GM12872 (cell line): ENCODE measurements around the gene PTOV1.

Source experiments
- TF ChIP-seq, protein P1 (sequence below): IDR thresholded peaks from 3 replicates; pipeline ENCODE4 v1.5.1; 2011; ENCODE audit warnings: low read depth, mild to moderate bottlenecking, low read length, moderate library complexity; ENCODE audit not compliant: insufficient read depth

PTOV1 gene

DNA sequence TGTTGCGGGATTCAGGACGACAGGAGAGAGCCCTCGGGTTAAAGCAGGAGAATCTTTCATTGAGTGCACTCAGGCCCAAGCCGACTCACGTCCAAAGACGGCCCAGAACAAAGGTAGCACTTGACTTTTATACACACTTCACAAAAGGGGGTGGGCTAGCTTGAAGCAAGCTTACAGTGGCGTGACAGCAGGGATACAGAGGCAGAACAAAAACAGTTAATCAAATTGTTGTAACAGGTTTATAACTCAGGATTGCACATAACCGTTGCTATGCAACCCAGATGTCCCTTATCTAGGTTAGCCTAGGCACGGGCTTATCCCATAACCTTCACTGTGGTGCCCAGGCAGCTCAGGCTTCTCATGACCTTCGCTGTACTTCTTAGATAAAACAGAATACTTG lies 30.8 kb upstream of the PTOV1 start:
- TF ChIP-seq, protein P1, sequence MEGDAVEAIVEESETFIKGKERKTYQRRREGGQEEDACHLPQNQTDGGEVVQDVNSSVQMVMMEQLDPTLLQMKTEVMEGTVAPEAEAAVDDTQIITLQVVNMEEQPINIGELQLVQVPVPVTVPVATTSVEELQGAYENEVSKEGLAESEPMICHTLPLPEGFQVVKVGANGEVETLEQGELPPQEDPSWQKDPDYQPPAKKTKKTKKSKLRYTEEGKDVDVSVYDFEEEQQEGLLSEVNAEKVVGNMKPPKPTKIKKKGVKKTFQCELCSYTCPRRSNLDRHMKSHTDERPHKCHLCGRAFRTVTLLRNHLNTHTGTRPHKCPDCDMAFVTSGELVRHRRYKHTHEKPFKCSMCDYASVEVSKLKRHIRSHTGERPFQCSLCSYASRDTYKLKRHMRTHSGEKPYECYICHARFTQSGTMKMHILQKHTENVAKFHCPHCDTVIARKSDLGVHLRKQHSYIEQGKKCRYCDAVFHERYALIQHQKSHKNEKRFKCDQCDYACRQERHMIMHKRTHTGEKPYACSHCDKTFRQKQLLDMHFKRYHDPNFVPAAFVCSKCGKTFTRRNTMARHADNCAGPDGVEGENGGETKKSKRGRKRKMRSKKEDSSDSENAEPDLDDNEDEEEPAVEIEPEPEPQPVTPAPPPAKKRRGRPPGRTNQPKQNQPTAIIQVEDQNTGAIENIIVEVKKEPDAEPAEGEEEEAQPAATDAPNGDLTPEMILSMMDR = no peak

DNA sequence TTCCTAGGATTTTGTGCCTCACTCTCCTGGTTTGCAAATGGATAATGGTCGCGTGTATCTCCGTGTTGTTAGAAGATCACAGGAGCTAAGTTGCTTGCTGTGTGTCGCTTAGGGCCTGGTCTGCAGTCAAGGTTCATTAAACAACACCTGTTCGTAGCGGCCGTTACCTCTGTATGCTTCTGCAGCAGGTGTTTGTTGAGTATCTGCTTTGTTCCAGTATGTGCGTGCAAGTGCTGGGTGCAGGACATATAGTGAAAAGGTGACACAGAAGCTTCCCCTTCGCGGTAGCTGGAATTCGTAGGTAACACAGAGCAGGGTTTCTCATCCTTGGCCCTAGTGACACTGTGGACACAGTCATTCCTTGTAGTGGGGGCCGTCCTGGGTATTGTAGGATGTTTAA lies 27.5 kb upstream of the PTOV1 start:
- TF ChIP-seq, protein P1 = no peak

DNA sequence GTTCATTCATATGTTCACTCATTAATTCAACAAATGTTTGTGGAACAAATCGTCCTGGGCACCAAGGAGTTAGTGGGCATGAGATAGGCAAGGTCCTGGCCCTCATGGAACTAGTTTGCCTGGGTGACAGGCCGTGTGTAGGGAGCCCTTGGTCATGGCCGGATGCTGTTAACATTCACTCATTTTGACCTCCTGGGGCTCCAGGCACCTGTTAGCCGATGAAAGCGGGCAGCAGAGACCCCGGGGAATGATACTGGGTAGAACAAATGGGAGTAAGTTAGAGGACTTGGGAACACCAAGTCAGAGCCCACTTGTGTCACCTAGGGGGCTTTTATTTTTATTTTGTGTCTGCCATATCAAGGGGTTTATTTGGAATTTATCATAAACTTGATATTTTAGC lies 26.3 kb upstream of the PTOV1 start:
- TF ChIP-seq, protein P1 = no peak

DNA sequence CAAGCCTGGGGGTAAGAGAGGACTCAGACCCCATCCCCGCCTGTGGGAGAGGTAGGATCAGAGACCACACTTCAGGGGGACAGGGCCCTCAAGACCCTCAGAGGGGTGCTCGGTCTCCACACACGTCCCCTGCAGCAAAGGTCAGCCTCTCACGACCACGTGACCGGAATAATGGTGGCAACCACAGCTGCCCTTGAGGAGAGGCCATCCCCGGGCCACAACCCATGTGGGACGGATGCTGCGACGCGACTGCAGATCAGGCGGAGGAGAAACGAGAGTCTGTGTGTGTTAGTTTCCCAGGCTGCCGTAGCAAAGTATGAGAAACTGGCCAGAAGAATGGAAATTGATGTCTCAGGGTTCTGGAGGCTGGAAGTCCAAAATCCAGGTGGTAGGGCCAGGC lies 23.9 kb upstream of the PTOV1 start:
- TF ChIP-seq, protein P1 = no peak

DNA sequence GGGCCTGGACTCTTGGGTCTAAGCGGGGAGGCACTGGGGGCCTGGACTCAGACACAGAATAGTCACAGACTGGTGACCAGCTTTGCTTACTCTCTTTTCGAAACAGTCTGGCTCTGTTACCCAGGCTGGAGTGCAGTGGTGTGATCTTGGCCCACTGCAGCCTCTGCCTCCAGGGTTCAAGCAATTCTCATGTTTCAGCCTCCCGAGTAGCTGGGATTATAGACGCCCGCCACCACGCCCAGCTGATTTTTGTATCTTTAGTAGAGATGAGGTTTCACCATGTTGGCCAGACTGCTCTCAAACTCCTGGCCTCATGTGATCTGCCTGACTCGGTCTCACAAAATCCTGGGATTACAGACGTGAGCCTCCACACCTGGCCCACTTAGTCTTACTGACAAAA lies 21.8 kb upstream of the PTOV1 start:
- TF ChIP-seq, protein P1 = no peak

DNA sequence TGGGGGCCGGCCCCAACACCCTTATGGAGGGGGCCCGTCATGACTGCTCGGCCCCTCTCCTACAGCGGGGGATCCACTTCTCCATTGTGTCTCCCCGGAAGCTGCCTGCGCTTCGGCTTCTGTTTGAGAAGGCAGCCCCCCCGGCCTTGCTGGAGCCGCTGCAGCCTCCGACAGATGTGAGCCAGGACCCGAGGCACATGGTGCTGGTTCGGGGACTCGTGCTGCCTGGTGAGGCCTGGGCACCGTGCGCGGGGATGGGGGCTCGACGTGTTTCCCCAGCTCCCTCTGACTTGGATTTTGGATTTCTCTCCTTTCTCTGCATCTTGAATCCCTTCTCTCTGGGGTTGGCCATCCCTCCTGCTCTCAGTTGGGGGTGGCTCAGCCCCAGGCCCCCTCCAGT lies 21.2 kb upstream of the PTOV1 start:
- TF ChIP-seq, protein P1 = no peak

DNA sequence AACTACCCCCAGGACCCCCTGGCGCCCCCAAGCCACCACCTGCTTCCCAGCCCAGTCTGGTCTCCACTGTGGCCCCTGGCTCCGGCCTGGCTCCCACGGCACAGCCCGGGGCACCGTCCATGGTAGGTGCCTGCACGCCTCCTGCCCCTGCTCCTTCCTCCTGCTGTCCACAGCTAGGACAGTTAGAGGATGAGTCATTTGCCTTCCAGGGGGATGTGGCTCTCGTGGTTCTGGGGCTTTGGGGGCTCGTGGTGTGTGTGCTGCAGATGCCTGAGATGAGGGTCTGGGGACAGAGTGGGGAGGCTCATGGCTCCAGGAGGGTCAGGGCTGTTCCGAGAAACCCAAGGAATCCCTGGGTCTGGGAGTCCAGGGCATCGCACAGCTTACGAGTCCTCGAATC lies 20.2 kb upstream of the PTOV1 start:
- TF ChIP-seq, protein P1 = no peak

DNA sequence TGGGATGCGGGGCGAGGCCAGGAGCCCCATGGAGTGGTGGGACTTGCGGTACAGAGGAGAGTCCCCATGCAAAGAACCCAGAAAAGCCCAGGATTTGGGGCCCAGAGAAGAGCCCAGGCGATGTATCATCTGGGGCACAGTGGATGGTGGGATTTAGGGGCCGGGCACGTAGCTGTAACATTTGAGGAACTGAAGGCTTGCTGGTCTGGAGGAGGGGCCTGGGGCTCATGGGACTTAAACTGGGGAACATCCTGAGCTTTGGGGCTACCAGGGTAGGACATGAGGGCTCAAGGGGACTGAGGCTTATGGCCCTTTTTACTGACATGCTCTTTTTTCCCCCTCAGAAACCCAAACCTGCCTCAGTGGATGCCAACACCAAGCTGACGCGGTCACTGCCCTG lies 19.4 kb upstream of the PTOV1 start:
- TF ChIP-seq, protein P1 = no peak
